HG02840 (cell line): Measurements from ENCODE around the gene CDIPT.
"Not testable (repeated sequence)": the region's sequence is repeated elsewhere in the genome, so short reads cannot be mapped to it uniquely, and the experiment has no call there.

Source experiments
- ATAC-seq: cut with Tn5 transposase; IDR thresholded peaks from one replicate; pipeline ENCODE4 v1.9.1; 2021; ENCODE audit warnings: mild to moderate bottlenecking, moderate library complexity, moderate number of reproducible peaks; ENCODE audit not compliant: unreplicated experiment, low FRiP score

CDIPT gene

DNA sequence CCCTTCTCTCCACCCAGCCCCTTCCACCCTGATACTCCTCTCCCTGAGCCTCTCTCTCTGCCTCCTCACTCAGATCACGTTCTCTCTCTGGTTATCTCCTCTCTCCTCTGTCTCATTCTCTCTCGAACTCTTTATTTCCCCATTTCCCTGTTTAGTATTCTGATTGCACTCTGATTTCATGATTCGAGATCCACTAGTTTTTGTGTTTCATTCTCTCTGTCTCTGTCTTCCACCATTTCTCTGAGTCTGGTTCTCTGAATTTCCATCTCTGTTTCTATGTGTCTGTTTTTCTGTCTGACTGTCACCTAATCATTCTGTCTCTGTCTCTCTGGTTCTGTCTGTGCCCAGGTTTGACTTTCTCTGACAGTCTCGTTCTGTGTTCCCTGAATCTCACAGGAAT lies 34.3 kb upstream of the CDIPT start:
- no peak for ATAC-seq

DNA sequence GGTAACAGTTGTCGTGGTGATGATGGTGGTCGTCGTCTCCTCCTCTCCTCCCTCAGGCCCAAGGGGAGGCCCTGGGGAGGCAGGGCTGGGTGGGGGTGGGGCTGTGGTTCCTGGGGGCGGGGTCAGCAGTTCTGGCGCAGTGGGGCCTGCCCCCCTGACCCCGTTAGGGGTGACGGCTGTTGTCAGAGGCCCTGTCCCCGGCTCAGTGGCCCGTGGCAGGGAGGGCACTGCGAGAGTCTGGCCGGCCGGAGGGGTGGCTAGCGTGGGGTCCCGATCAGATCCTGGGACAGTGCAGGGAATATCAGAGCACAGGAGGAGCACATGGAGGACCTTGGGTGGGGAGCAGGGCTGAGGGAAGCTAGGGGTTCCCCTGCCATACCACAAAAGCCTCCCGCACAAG lies 33.8 kb upstream of the CDIPT start:
- ATAC-seq = no peak

DNA sequence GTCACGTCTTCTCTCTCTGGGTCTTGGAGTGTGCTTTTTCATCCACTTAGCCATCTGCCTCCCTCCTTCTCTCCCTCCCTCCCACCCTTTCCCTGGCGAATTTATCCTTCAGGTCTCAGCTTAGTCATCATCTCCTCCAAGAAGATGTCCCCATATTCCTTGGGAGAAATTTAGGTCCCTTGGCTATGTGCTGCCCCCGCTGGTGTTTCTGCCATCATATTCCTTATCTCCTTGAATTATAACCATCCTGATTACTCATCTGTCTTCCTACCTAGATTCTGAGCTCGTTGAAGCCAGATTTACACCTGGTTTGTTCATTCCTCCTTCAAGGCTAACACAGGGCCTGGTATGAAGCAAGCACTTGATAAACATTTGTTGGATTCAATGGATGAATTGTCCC lies 31.3 kb upstream of the CDIPT start:
- ATAC-seq = no peak

DNA sequence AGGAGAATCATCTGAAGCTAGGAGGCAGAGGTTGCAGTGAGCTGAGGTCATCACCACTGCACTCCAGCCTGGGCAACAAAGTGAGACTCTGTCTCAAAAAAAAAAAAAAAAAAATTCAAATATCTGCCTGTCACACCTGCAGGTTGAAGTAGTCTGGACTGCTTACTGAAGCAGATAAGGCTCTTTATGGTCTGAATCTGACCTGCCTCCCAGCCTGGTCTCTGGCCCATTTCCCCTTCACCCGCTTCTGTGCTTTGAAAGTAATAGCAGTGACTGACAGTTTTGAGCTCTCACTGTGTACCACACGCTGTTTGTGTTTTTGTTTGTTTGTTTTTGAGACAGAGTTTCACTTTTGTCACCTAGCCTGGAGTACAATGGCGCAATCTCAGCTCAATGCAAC lies 30.5 kb upstream of the CDIPT start:
- no peak for ATAC-seq

DNA sequence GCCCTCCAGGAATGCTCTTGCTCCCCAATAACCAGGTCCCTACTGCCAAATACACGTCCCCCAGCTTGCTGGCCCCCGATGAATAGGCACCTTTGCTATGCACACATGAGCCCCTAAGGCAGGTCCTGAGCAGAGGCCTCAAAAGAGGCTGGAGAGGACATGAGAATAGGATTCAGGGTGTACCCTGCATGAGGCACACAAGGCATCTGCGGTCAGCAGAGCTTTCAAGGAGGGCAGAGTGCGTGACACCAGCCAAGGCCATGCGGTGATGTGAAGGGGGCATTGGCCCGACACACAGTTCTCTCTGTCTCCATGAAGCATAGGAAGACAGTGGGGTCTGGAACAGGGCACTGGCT lies 29.4 kb upstream of the CDIPT start:
- no peak for ATAC-seq

DNA sequence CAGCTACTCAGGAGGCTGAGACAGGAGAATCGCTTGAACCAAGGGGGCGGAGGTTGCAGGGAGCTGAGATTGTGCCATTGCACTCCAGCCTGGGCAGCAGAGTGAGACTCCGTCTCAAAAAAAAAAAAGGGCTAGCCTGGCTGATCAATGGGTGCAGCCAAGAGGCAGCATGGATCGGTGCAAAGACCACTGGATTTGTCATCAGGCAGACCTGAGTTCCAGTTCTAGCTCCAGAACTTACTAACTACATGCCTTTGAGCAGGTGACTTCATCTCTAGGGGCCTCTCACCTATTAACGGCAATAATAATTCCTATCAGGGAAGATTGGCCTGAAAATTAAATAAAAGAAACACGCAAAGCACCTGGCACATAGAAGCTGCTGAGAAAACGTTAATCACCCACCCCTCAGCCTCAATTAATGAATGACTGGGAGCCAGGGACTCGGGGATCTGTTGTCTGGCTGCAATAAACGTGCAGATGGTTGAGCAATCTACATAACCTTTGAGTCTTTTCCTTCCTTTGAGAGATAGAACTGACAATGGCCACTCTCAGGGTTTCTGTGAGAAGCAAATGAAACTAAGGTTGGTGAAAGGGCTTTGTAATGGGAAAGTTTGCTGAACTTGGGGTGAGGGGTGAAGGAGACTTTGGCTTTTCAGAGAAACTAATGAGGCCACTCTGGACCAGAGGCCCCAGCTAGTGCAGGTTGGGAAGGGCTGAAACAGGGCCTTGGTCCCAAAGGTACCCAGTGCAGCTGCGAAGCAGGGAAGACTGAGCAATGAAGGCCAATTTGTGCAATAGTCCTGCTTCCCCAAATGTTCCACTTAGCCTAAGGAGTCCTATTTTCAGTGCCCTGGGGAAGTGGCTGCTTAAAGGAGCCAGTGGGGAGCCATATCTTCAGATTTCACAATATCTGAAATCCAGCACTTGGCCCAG lies 28.8 kb upstream of the CDIPT start:
- no peak for ATAC-seq

DNA sequence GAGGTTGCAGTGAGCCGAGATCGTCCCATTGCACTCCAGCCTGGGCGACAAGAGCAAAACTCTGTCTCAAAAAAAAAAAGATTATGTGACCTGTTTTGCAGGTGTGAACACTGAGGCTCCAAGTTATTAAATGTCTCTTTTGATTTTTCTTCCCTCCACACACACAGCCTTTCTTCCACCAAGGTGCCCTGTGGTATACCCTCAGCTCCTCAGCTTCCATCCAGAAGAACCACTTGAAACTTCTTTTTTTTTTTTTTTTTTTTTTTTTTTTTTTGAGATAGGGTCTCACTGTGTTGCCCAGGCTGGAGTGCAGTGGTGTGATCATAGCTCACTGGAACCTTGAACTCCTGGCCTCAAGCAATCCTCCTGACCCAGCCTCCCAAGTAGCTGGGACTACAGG lies 26.3 kb upstream of the CDIPT start:
- not testable (repeated sequence) for ATAC-seq

DNA sequence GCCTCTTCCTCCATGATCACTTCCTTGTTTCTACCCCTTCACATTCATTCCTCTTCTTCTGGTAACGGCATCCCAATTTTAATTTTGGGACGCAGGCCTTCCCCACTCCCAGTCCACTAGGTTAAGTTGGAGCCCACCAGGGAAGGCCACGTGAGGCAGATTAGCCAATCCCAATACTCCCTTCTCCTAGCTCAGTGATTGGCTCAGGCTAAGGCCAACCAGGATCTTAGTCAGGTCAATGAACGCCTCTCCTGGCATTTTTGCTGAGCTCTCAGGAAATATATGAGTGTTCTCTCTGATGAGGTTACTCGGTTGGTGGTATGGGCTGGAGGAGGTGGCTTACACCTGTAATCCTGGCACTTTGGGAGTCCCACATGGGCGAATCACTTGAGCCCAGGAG lies 21.0 kb upstream of the CDIPT start:
- no peak for ATAC-seq

DNA sequence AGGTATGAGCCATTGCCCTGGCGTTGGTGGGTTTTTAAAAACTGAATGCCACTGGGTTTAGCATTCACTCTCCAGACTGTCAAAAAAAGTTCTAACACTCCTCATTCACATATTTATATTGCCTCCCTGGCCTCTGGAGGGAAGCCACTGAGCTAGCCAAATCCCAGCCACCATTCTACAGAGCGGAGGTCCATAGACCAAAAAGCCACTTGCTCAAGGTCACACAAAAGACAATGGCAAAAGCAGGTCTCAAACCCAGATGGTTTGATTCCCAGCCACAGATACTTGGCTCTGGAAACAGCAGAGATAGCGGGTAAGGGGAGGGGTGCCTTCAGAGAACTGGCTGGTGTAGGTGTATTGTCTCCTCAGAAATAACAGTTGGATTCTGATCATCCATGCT lies 18.0 kb upstream of the CDIPT start:
- ATAC-seq = no peak

DNA sequence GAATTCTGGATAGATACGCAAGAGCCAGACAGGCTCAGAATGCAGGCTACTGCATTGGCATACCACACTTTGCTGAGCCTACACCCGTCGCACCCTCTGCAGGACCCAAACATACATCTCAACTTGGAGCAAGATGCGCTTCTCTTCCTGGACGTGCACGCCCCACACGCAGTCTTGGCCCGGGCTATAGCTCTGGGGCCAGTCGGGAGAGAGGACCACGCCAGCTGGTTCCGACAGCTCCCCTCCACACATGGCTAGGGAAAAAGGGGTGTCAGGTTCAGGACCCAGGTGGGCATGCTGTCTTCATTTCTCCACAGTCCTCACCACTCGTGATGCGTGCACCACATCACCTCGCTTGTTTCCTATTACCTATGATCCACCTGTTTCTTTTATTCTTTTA lies 15.1 kb upstream of the CDIPT start:
- no peak for ATAC-seq

DNA sequence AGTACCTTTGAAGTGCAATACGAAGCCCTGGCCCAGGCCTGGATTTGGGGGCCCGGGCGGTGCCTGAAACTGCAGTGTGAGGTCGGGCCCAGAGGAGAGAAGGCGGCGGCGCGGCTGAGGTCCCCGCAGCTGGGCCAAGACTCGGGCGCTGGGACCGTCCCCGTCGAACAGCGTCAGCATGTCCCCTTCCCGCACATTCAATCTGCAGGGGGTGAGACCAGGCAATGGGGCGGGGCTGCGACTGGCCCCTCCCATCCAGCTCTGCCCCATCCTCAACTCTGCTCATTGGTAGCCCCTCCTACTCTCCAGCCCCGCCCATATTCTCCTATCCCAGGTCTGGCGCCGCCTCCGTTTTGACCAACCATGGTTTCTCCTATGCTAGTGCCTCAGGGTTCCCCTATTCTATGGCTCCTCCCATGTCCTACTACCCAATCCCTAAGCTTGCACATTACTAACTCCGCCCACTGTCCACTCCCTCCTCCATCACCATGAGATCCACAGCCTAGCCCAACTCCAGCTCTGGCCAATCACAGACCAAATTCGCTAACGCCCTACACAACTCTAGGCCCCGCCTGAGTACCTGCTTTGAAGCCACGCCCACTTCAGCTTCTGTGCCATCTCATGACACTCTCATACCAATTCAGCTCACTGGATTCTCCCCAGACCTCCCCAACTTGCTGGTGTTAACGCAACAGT lies 14.4 kb upstream of the CDIPT start:
- ATAC-seq = no peak

DNA sequence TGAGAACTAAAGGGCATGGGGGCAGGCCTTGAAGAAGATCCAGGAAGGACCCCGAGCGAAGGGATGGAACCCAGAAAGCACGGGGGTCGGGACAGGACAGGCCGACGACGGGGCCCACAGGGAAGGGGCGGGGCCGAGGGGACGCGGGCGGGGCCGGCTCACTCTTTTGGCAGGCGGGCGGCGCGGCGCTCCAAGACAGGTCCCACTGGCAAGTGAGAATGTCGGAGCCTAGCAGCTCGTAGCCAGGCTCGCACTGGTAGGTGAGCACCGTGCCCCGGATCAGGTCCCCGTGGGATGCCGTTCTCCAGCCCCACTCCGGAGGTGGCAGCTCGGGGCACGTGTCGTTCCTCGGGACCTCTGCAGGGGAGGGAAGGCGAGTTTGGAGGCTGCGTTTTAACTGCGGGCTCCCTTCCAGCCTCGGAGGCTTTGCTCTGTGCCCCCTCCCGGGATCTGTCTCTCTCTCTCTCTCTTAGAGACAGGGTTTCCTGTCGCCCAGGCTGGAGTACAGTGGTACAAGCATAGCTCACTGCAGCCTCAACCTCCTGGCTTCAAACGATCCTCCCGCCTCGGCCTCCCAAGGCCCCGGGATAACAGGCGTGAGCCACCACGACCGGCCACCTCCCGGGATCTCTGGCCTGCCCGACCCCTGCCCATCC lies 13.7 kb upstream of the CDIPT start:
- ATAC-seq = no peak

DNA sequence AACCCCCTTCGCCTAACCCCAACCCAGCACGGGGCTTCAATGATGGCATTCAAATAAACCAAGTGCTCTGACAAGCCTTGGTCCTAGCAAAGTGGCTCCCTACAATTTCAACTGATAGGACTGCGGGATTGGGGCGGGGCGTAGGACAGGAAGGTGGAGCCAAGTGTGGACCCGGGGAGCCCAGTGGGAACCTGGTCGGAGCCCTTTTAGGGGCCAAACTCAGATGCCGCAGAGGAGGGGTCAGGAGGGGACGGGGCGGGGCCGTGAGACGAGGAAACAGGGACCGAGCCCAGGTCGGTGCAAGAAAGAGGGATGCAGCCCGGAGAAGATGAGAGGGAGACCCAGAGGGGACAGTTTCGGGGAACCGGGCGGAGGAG lies 13.2 kb upstream of the CDIPT start:
- no peak for ATAC-seq

DNA sequence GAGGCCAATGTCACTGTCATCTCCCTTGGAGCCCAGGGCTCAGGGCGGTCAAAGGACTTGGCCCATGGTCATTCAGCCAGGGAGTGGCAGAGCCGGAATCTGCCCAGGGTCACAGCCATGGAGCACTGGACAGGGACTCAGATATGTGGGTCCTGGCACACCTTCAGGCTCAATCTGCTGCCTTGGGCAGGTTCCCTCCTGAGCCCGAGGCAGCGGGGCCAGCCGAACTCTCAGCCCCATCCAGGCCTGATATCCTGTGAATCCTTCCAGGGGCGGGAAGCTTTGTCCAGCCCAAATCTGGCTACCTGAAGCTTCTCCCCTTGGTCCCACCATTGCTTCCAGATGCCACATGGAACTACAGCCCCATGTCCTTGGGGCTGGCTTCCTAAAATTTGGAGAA lies 12.2 kb upstream of the CDIPT start:
- ATAC-seq = no peak

DNA sequence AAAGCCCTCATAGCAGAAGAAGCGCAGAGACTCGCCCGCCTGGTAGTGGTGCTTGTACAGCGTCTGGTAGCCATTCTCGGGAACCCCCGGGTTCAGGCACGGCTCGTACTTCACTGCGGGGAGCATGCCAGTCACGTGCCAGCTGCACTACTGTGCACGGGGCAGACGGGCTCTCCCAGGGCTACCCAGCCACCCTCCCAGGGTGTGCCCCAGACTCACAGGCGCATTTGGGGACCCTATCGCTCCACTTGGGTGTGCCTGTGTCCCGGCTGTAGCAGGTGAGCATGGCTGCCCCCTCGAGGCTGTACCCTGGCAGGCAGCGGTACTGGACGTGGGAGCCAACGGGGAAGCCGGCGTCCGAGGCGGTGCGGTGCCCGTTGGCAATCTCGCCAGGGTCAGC lies 10.3 kb upstream of the CDIPT start:
- no peak for ATAC-seq

DNA sequence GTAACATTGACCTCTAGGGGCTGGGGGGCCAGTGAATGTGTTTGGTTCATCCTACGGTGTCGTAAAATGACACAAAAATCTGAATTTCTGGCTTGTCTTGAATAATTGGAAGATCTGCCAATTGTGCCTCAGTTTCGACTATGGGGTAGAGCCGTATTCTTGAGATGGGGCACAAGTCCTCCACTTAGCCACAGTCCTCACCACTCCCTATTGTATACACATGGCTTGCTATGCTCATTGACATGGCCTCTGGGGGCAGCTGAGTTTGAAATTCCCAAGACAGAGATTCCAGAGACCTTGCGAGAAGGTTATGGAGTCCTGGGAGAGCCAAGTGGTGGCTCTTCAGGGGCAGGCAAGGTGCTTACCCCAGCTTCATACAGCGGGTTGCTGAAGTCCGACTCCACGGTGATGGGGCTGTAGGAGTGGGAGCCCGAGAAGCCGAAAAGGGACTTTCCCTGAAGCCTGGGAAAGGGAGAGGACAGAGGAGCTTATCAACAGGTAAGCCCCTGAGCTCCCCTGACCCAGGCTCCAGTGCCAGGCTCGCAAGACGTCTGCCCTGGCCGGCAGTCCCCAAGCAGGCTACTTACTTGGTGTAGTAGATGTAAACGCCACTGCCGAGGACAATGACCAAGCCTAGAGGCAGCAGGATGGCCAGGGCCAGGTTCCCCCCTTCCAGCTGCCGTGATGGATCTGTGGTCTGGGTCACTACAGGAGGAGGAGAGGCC lies 9.0 kb upstream of the CDIPT start:
- no peak for ATAC-seq

DNA sequence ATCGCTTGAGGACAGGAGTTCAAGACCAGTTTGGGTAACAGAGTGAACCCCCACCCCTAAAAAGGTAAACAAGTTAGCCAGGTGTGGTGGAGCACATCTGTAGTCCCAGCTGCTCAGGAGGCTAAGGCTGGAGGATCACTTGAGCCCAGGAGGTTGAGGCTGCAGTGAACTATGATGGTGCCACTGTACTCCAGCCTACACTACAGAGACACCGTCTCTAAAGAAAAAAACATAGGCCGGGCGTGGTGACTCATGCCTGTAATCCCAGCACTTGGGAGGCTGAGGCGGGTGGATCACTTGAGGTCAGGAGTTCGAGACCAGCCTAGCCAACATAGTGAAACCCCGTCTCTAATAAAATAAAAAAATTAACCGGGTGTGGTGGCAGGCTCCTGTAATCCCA lies 6.0 kb upstream of the CDIPT start:
- not testable (repeated sequence) for ATAC-seq

DNA sequence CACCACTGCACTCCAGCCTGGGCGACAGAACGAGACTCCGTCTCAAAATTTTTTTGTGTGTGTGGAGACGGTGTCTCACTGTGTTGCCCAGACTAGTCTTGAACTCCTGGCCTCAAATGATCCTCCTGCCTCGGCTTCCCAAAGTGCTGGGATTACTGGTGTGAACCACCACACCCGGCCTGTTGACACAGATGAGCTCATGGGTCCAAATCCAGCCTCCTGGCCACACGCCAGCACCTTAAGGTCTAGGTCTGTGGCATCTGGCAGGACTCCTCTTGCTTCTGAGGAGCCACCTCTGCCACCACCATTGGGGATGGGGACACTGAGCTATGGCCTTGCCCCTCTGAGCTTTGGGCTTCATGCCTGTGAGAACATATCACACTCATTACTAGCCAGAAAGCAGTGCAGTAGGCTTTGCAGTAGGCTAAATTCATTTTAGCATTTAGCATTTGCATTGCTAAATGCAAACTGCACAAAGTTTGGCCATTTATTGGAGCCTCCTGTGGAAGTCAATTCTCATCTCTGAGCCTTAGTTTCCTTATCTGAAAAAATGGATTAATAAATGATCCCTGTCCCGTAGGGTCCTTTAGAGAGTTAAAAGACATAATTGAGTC lies 5.5 kb upstream of the CDIPT start:
- no peak for ATAC-seq

DNA sequence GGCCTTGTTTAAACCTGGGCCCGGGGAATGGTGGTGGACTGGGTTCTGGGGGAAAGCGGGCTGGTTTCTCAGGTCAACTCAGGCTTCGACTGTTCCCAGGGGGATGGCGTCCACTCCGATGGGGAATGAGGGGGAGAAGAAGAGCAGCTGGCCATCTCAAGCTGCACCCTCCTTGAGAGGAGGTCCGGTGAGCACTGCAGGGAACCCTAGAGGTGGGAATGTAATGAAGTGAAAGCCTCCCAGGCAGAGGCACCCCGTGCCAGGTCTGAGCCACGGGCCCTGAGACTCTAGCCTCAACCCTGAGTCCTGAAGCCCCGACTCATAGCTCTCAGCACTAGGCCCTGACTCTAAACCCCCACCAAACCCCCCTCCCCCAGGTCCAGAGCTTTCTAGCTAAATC lies 1.2 kb upstream of the CDIPT start:
- ATAC-seq = no peak

DNA sequence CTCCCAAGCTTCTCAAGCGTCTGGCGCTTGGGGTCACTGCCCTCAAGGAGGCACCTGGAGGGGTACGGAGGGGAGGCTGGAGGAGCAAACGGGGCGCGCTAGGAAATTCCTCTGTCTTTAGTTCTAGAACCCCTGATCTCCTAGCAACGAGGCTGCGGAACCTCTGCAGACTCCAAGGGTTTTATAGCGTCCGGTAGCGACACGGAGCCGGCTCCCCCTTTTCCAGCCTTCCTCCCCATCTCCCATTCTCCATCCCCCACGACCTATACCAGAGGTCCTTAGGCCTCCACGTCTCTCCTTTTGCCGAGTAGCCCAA lies 601 bp upstream of the CDIPT start:
- ATAC-seq = no peak

DNA sequence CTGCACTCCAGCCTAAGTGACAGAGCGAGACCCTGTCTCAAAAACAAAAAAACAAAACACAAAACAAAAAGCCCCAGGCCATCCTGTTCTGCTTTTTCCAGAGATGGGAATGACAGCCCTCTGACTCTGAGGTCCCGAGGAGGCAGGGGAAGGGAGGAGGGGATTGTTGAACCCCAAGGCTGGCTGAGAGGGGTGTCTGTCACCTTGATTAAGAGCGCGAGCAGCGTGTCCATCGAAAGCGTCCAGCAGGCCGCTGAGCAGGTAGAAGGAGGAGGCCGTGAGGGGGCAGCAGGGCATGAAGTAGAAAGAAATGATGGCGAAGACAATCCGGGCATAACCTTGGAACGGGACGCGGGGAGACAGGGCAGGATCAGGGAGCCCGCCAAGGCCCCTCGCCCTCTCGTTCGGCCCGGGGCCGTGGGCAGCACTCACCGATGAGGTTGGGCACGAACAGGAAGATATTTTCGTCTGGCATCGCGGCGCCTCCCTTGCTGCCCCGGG lies 593 bp downstream of the CDIPT start:
- ATAC-seq = no peak
